Measurements from ENCODE around the gene ANTXR2.

GRCh38 chr4:80072228-80072743, 743 bp downstream of the ANTXR2 start:
- TF ChIP-seq CTCF (IDR thresholded peaks at IDR 0.05) = no peak
- TF ChIP-seq POLR2A (IDR thresholded peaks at IDR 0.05) = no peak

Data from lower leg skin (tissue), 3 donors.